ENCODE measurements around the gene MBNL2. TPM values are rescaled to one million over a fixed set of nuclear protein-coding genes. Genes with fewer than 3 reads are reported as not detected.

The MBNL2 gene
- total and polyA plus RNA-seq, 2 of the 13 experiments (the other 11 are each of a cell fraction or from before 2014, with no cell fraction given), result 30.8 to 59.0 TPM

DNA sequence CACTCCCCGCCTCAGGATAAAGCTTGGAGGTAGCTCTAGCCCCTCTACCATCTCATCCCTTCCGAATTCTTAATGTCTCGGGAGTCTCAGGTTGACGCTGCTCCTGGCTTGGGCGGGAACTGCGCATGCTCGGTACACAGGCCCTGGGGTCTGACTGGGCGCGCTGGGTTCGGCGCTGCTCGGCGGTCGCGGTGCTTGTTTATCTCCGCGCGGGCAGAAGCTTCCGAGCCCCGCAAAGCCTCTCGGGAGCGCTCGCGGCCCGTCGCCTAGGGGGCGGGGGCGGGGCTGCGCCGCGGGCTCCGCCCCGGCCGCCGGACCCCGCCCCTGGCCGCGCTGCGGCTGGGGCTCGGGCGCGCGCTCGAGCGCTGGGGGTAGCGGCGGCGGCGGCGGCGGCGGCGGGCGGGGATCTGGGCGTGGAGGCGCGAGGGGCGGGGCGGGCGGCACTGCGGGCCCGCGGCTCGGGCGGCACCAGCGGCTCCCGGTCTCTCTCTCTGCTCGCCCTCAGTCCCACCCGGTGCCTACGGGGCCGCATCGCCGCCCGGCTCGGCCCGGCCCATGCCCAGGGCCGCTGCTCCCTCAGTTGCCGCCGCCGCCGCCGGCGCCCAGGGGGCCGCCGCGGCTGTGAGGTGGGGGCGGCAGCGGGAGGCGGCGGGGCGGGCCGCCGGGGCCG lies 211.7 kb downstream of the MBNL2 start, which contains the start of gene RAP2A (continued):
- TF ChIP-seq, protein P1, sequence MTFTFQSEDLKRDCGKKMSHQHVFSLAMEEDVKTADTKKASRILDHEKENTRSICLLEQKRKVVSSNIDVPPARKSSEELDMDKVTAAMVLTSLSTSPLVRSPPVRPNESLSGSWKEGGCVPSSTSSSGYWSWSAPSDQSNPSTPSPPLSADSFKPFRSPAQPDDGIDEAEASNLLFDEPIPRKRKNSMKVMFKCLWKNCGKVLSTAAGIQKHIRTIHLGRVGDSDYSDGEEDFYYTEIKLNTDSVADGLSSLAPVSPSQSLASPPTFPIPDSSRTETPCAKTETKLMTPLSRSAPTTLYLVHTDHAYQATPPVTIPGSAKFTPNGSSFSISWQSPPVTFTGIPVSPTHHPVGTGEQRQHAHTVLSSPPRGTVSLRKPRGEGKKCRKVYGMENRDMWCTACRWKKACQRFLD (CRISPR knock-in tag; IDR thresholded peaks at IDR 0.05; ENCODE audit: borderline replicate concordance), result 0 out of 2 replicates have a peak, but pooled peaks have one; percentile 28
- TF ChIP-seq, protein P2, sequence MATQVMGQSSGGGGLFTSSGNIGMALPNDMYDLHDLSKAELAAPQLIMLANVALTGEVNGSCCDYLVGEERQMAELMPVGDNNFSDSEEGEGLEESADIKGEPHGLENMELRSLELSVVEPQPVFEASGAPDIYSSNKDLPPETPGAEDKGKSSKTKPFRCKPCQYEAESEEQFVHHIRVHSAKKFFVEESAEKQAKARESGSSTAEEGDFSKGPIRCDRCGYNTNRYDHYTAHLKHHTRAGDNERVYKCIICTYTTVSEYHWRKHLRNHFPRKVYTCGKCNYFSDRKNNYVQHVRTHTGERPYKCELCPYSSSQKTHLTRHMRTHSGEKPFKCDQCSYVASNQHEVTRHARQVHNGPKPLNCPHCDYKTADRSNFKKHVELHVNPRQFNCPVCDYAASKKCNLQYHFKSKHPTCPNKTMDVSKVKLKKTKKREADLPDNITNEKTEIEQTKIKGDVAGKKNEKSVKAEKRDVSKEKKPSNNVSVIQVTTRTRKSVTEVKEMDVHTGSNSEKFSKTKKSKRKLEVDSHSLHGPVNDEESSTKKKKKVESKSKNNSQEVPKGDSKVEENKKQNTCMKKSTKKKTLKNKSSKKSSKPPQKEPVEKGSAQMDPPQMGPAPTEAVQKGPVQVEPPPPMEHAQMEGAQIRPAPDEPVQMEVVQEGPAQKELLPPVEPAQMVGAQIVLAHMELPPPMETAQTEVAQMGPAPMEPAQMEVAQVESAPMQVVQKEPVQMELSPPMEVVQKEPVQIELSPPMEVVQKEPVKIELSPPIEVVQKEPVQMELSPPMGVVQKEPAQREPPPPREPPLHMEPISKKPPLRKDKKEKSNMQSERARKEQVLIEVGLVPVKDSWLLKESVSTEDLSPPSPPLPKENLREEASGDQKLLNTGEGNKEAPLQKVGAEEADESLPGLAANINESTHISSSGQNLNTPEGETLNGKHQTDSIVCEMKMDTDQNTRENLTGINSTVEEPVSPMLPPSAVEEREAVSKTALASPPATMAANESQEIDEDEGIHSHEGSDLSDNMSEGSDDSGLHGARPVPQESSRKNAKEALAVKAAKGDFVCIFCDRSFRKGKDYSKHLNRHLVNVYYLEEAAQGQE (IDR thresholded peaks at IDR 0.05; ENCODE audit: borderline replicate concordance in 1 of 2, low read depth in 1 of 2, low read length in 2 of 2), result no peak
- TF ChIP-seq GLI4 (CRISPR knock-in tag; IDR thresholded peaks at IDR 0.05; ENCODE audit: borderline replicate concordance) (peak; percentile 64; the same call in 1 of the 2 replicates), ZNF567 (CRISPR knock-in tag; IDR thresholded peaks at IDR 0.05; ENCODE audit: borderline replicate concordance) (0 out of 2 replicates have a peak, but pooled peaks have one; percentile 2), XRCC5 (optimal IDR thresholded peaks at IDR 0.05; ENCODE audit: low read length) (no peak), SRSF1 (optimal IDR thresholded peaks at IDR 0.05; ENCODE audit: low read depth, low read length) (no peak), FOXA3 (CRISPR knock-in tag; IDR thresholded peaks at IDR 0.05) (0 out of 2 replicates have a peak, but pooled peaks have one; percentile 56), ZIK1 (CRISPR knock-in tag; IDR thresholded peaks at IDR 0.05; ENCODE audit: borderline replicate concordance, low read depth) (no peak), SP1 (IDR thresholded peaks at IDR 0.05) (no peak), SP1 (CRISPR knock-in tag; IDR thresholded peaks at IDR 0.05) (0 out of 2 replicates have a peak, but pooled peaks have one; percentile 16), POLR2AphosphoS5 (IDR thresholded peaks at IDR 0.05; ENCODE audit: low read depth, low read length) (peak; percentile 51), ZNF329 (CRISPR knock-in tag; IDR thresholded peaks at IDR 0.05; ENCODE audit: low read depth) (peak; percentile 66; the same call in 1 of the 2 replicates), ASH2L (IDR thresholded peaks at IDR 0.05; ENCODE audit: insufficient read length, low read depth, low read length) (peak; percentile 4), FOXA1 (IDR thresholded peaks at IDR 0.05) (no peak), FOXA1 (CRISPR knock-in tag; IDR thresholded peaks at IDR 0.05) (peak; percentile 79), BORCS8-MEF2B (CRISPR knock-in tag; IDR thresholded peaks at IDR 0.05) (peak; percentile 82; the same call in 1 of the 2 replicates), ZNF124 (CRISPR knock-in tag; IDR thresholded peaks at IDR 0.05) (no peak), KDM2A (CRISPR knock-in tag; IDR thresholded peaks at IDR 0.05; ENCODE audit: borderline replicate concordance, low read depth) (peak; percentile 30; the same call in 1 of the 2 replicates)
- TF ChIP-seq, protein P3, sequence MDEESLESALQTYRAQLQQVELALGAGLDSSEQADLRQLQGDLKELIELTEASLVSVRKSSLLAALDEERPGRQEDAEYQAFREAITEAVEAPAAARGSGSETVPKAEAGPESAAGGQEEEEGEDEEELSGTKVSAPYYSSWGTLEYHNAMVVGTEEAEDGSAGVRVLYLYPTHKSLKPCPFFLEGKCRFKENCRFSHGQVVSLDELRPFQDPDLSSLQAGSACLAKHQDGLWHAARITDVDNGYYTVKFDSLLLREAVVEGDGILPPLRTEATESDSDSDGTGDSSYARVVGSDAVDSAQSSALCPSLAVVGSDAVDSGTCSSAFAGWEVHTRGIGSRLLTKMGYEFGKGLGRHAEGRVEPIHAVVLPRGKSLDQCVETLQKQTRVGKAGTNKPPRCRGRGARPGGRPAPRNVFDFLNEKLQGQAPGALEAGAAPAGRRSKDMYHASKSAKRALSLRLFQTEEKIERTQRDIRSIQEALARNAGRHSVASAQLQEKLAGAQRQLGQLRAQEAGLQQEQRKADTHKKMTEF (CRISPR knock-in tag; IDR thresholded peaks at IDR 0.05), result 0 out of 2 replicates have a peak, but pooled peaks have one; percentile 1
- TF ChIP-seq, protein P4, sequence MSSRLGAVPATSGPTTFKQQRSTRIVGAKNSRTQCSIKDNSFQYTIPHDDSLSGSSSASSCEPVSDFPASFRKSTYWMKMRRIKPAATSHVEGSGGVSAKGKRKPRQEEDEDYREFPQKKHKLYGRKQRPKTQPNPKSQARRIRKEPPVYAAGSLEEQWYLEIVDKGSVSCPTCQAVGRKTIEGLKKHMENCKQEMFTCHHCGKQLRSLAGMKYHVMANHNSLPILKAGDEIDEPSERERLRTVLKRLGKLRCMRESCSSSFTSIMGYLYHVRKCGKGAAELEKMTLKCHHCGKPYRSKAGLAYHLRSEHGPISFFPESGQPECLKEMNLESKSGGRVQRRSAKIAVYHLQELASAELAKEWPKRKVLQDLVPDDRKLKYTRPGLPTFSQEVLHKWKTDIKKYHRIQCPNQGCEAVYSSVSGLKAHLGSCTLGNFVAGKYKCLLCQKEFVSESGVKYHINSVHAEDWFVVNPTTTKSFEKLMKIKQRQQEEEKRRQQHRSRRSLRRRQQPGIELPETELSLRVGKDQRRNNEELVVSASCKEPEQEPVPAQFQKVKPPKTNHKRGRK (CRISPR knock-in tag; IDR thresholded peaks at IDR 0.05), result no peak
